IPS-18a (cell line): ENCODE data around the gene CYB561.
"Not testable (repeated sequence)": the region's sequence is repeated elsewhere in the genome, so short reads cannot be mapped to it uniquely, and the experiment has no call there.

Experiments used
- H3K27ac ChIP-seq: one replicate; pipeline ENCODE4 v1.5.1; 2013; ENCODE audit warnings: low read length
- H3K27me3 ChIP-seq: one replicate; pipeline ENCODE4 v1.6.1; 2013; ENCODE audit warnings: mild to moderate bottlenecking, low read length; ENCODE audit not compliant: control insufficient read depth, insufficient read depth
- H3K36me3 ChIP-seq: one replicate; pipeline ENCODE4 v1.6.1; 2013; ENCODE audit warnings: low read depth, low read length; ENCODE audit not compliant: control insufficient read depth
- H3K4me1 ChIP-seq: one replicate; pipeline ENCODE4 v1.6.1; 2013; ENCODE audit warnings: low read depth, low read length; ENCODE audit not compliant: control insufficient read depth
- H3K4me3 ChIP-seq: one replicate; pipeline ENCODE4 v1.5.1; 2013; ENCODE audit warnings: low read length
- H3K9ac ChIP-seq: one replicate; pipeline ENCODE4 v1.6.1; 2013; ENCODE audit warnings: mild to moderate bottlenecking, low read length, moderate library complexity
- H3K9me3 ChIP-seq: one replicate; pipeline ENCODE4 v1.6.1; 2013; ENCODE audit warnings: low read depth, low read length; ENCODE audit not compliant: control insufficient read depth

Gene CYB561

GRCh38 chr17:63458478-63458877 is 12.4 kb upstream of the CYB561 start:
- no peak overlapping the region for H3K4me3 ChIP-seq
- H3K27me3 ChIP-seq, result no peaks in the 10 kb centered on the region
- H3K9me3 ChIP-seq, result no peaks in the 10 kb centered on the region
- no peak overlapping the region for H3K9ac ChIP-seq
- H3K36me3 ChIP-seq, result no peaks in the 10 kb centered on the region
- H3K27ac ChIP-seq, result no peak overlapping the region
- H3K4me1 ChIP-seq, result no peaks in the 10 kb centered on the region

GRCh38 chr17:63455417-63455816 is 9.3 kb upstream of the CYB561 start:
- no peak overlapping the region for H3K9ac ChIP-seq
- H3K36me3 ChIP-seq, result no peaks in the 10 kb centered on the region
- no peak overlapping the region for H3K27ac ChIP-seq
- H3K27me3 ChIP-seq, result no peaks in the 10 kb centered on the region
- no peak overlapping the region for H3K4me3 ChIP-seq
- no peaks in the 10 kb centered on the region for H3K9me3 ChIP-seq
- no peaks in the 10 kb centered on the region for H3K4me1 ChIP-seq

- no peaks in the 10 kb centered on the region for H3K27me3 ChIP-seq
- H3K36me3 ChIP-seq, result no peaks in the 10 kb centered on the region
- H3K4me1 ChIP-seq, result no peaks in the 10 kb centered on the region
- H3K9me3 ChIP-seq, result no peaks in the 10 kb centered on the region
- H3K9ac ChIP-seq, result no peak overlapping the region
- H3K4me3 ChIP-seq, result no peak overlapping the region
- H3K27ac ChIP-seq, result no peak overlapping the region
Measured at GRCh38 chr17:63454915-63455314, 8.8 kb upstream of the CYB561 start.

- not testable (repeated sequence) for H3K4me1 ChIP-seq, H3K36me3 ChIP-seq, H3K4me3 ChIP-seq, H3K9ac ChIP-seq, H3K9me3 ChIP-seq, H3K27me3 ChIP-seq, H3K27ac ChIP-seq
Measured at GRCh38 chr17:63454357-63454756, 8.3 kb upstream of the CYB561 start.

- Histone ChIP-seq H3K27ac (no peak overlapping the region), H3K36me3 (no peaks in the 10 kb centered on the region), H3K9me3 (no peaks in the 10 kb centered on the region), H3K4me1 (no peaks in the 10 kb centered on the region), H3K4me3 (no peak overlapping the region), H3K27me3 (peaks cover under 1% of the 10 kb centered on the region), H3K9ac (no peak overlapping the region)
Measured at GRCh38 chr17:63452962-63453551, 7.0 kb upstream of the CYB561 start.

GRCh38 chr17:63452046-63452961 is 6.2 kb upstream of the CYB561 start:
- Histone ChIP-seq H3K27ac (no peak overlapping the region), H3K27me3 (peaks cover 7% of the 10 kb centered on the region), H3K4me3 (no peak overlapping the region), H3K9me3 (no peaks in the 10 kb centered on the region), H3K9ac (no peak overlapping the region), H3K4me1 (peaks cover 6% of the 10 kb centered on the region), H3K36me3 (no peaks in the 10 kb centered on the region)

GRCh38 chr17:63451150-63451549 is 5.0 kb upstream of the CYB561 start:
- H3K4me1 ChIP-seq, result peaks cover 11% of the 10 kb centered on the region
- no peaks in the 10 kb centered on the region for H3K9me3 ChIP-seq
- H3K36me3 ChIP-seq, result no peaks in the 10 kb centered on the region
- H3K27ac ChIP-seq, result no peak overlapping the region
- H3K9ac ChIP-seq, result no peak overlapping the region
- peaks cover 14% of the 10 kb centered on the region for H3K27me3 ChIP-seq
- H3K4me3 ChIP-seq, result no peak overlapping the region

- Histone ChIP-seq H3K4me3 (no peak overlapping the region), H3K9ac (no peak overlapping the region), H3K4me1 (peaks cover 11% of the 10 kb centered on the region), H3K9me3 (no peaks in the 10 kb centered on the region), H3K27me3 (peaks cover 14% of the 10 kb centered on the region), H3K36me3 (no peaks in the 10 kb centered on the region), H3K27ac (no peak overlapping the region)
Measured at GRCh38 chr17:63450551-63450950, 4.4 kb upstream of the CYB561 start.

GRCh38 chr17:63448655-63449054 is 2.5 kb upstream of the CYB561 start:
- Histone ChIP-seq H3K27ac (no peak overlapping the region), H3K9ac (no peak overlapping the region), H3K4me3 (no peak overlapping the region), H3K27me3 (peaks cover 20% of the 10 kb centered on the region), H3K4me1 (peaks cover 11% of the 10 kb centered on the region), H3K36me3 (no peaks in the 10 kb centered on the region), H3K9me3 (no peaks in the 10 kb centered on the region)

GRCh38 chr17:63447471-63448009 is 1.4 kb upstream of the CYB561 start:
- Histone ChIP-seq H3K4me3 (no peak overlapping the region), H3K9ac (peak overlapping the region; percentile 47), H3K4me1 (peaks cover 11% of the 10 kb centered on the region), H3K36me3 (no peaks in the 10 kb centered on the region), H3K9me3 (no peaks in the 10 kb centered on the region), H3K27me3 (peaks cover 20% of the 10 kb centered on the region), H3K27ac (no peak overlapping the region)

- Histone ChIP-seq H3K9me3 (no peaks in the 10 kb centered on the region), H3K27ac (no peak overlapping the region), H3K27me3 (peaks cover 20% of the 10 kb centered on the region), H3K9ac (peak overlapping the region; percentile 47), H3K4me1 (peaks cover 11% of the 10 kb centered on the region), H3K4me3 (peak overlapping the region; percentile 60), H3K36me3 (no peaks in the 10 kb centered on the region)
Measured at GRCh38 chr17:63446753-63447470, 806 bp upstream of the CYB561 start.
